ENCODE results near the gene GLS. TPM values are rescaled to one million over a fixed set of nuclear protein-coding genes. Genes with fewer than 3 reads are reported as not detected.

The GLS gene
- total and polyA plus RNA-seq, 9 of the 15 experiments (the other 6 are each of a cell fraction or from before 2014, with no cell fraction given) = 13.7 to 77.5 (median 48.2) TPM

- H3K9me3 ChIP-seq (replicated peaks; ENCODE audit: control insufficient read depth, insufficient read depth, low read depth, low read length) = no peaks in the 10 kb centered on the region
- H4K20me1 ChIP-seq (replicated peaks; ENCODE audit: control insufficient read depth, insufficient read depth, low read length) = no peaks in the 10 kb centered on the region
- BruUV-seq (replicated peaks) = TSS peak; percentile 47
- H3K79me2 ChIP-seq (ENCODE audit: control insufficient read depth, insufficient read depth, low read length) = peaks cover 24% of the 10 kb centered on the region
- peak overlapping the region; percentile 92 for H3K4me3 ChIP-seq
- H3K36me3 ChIP-seq (ENCODE audit: control insufficient read depth, insufficient read depth, low read length) = peaks cover 41% of the 10 kb centered on the region
- FAIRE-seq (no peak), ATAC-seq (peak; percentile 29), DNase-seq (ENCODE audit: extremely low read depth in 1 of 4, low spot score in 3 of 4) (no peak)
- intact Hi-C loops (cut with micrococcal nuclease) = no loop called here
- ChIA-PET POLR2A (interaction anchor here (0.6 to 1.0 kb wide), 3 partner anchors 9 to 833 kb away, joined by 3 read pairs; no protein-coding TSS in a partner anchor), CTCF (ENCODE audit: low intra/inter-chr PET ratio) (no interaction called here)
- TF ChIP-seq GABPB1 (CRISPR knock-in tag; IDR thresholded peaks at IDR 0.05) (no peak), CEBPB (tag; IDR thresholded peaks at IDR 0.05) (peak; percentile 79), WHSC1 (IDR thresholded peaks at IDR 0.05; ENCODE audit: low read length) (no peak), ELF4 (CRISPR knock-in tag; IDR thresholded peaks at IDR 0.05) (no peak), CEBPG (CRISPR knock-in tag; IDR thresholded peaks at IDR 0.05) (peak; percentile 61; the same call in 1 of the 2 replicates), CEBPG (tag; conservative IDR thresholded peaks at IDR 0.05 in 1 of 2, IDR thresholded peaks at IDR 0.05 in 1 of 2) (peak; percentile 55 to 82; a peak in 3 of 4 replicates), GABPB2 (CRISPR knock-in tag; conservative IDR thresholded peaks at IDR 0.05) (no peak), SNRNP70 (optimal IDR thresholded peaks at IDR 0.05; ENCODE audit: low read depth, low read length) (no peak), MAX (CRISPR knock-in tag; IDR thresholded peaks at IDR 0.05) (no peak)
- H3K27ac ChIP-seq (ENCODE audit: extremely low read depth, low read depth, low read length) = peak overlapping the region; percentile 80
- H2AFZ ChIP-seq (ENCODE audit: low read depth, low read length) = no peak overlapping the region
- peak overlapping the region; percentile 87 to 97 for H3K9ac ChIP-seq (ENCODE audit: insufficient read depth in 1 of 2, low read depth in 2 of 2, low read length in 2 of 2)
- H3K4me2 ChIP-seq (ENCODE audit: insufficient read depth, low read length) = peak overlapping the region; percentile 96
- no peaks in the 10 kb centered on the region for H3K9me1 ChIP-seq (ENCODE audit: control insufficient read depth, insufficient read depth, low read length)
- in situ Hi-C loops (cut with MboI) = no loop called here
- no peaks in the 10 kb centered on the region for H3K27me3 ChIP-seq (ENCODE audit: control insufficient read depth in 2 of 2, insufficient read depth in 2 of 2, low read length in 2 of 2)
- H3K4me1 ChIP-seq (replicated peaks in 1 of 2; ENCODE audit: control insufficient read depth in 2 of 2, insufficient read depth in 2 of 2, low read length in 2 of 2) = peaks cover 5 to 8% of the 10 kb centered on the region in 2 experiments; a peak in 4 of 5 replicates
- 28% methylated on average over 14 of the region's 14 CpGs for WGBS (ENCODE audit: insufficient coverage, low coverage, missing lambda C conversion rate)
Measured at GRCh38 chr2:191012845-191013681, 132.4 kb downstream of the GLS start.

Measured in K562 (cell line).